Ishikawa (cell line): ENCODE data around the gene HPS4.

Experiments used
- CEBPB ChIP-seq: IDR thresholded peaks from 2 replicates; pipeline ENCODE4 v1.6.1; 2012
- CREB1 ChIP-seq: IDR thresholded peaks from 2 replicates; pipeline ENCODE4 v1.6.1; 2012; ENCODE audit warnings: low read depth
- EP300 ChIP-seq: IDR thresholded peaks from 2 replicates; pipeline ENCODE4 v1.6.1; 2012; ENCODE audit warnings: borderline replicate concordance
- FOXM1 ChIP-seq: IDR thresholded peaks from 2 replicates; pipeline ENCODE4 v1.6.1; 2012; ENCODE audit warnings: low read depth, borderline replicate concordance
- MAX ChIP-seq: IDR thresholded peaks from 2 replicates; pipeline ENCODE4 v1.6.1; 2012
- NFIC ChIP-seq: IDR thresholded peaks from 2 replicates; pipeline ENCODE4 v1.6.1; 2012
- RAD21 ChIP-seq: IDR thresholded peaks from 2 replicates; pipeline ENCODE4 v1.6.1; 2012; ENCODE audit warnings: low read depth
- TAF1 ChIP-seq: IDR thresholded peaks from 2 replicates; pipeline ENCODE4 v1.6.1; 2012; ENCODE audit warnings: low read depth, mild to moderate bottlenecking
- TCF12 ChIP-seq: IDR thresholded peaks from 2 replicates; pipeline ENCODE4 v1.6.1; 2012; ENCODE audit warnings: low read depth
- YY1 ChIP-seq: IDR thresholded peaks from 2 replicates; pipeline ENCODE4 v1.6.1; 2012; ENCODE audit warnings: low read depth
- TF ChIP-seq, protein P1 (sequence below): IDR thresholded peaks from 2 replicates; pipeline ENCODE4 v1.6.1; 2012; ENCODE audit warnings: low read depth, mild to moderate bottlenecking

- TF ChIP-seq CREB1, result no peak
- no peak for TF ChIP-seq EP300
- TF ChIP-seq RAD21, result no peak
- no peak for TF ChIP-seq TCF12
- TF ChIP-seq, protein P1, sequence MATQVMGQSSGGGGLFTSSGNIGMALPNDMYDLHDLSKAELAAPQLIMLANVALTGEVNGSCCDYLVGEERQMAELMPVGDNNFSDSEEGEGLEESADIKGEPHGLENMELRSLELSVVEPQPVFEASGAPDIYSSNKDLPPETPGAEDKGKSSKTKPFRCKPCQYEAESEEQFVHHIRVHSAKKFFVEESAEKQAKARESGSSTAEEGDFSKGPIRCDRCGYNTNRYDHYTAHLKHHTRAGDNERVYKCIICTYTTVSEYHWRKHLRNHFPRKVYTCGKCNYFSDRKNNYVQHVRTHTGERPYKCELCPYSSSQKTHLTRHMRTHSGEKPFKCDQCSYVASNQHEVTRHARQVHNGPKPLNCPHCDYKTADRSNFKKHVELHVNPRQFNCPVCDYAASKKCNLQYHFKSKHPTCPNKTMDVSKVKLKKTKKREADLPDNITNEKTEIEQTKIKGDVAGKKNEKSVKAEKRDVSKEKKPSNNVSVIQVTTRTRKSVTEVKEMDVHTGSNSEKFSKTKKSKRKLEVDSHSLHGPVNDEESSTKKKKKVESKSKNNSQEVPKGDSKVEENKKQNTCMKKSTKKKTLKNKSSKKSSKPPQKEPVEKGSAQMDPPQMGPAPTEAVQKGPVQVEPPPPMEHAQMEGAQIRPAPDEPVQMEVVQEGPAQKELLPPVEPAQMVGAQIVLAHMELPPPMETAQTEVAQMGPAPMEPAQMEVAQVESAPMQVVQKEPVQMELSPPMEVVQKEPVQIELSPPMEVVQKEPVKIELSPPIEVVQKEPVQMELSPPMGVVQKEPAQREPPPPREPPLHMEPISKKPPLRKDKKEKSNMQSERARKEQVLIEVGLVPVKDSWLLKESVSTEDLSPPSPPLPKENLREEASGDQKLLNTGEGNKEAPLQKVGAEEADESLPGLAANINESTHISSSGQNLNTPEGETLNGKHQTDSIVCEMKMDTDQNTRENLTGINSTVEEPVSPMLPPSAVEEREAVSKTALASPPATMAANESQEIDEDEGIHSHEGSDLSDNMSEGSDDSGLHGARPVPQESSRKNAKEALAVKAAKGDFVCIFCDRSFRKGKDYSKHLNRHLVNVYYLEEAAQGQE, result no peak
- no peak for TF ChIP-seq MAX
- no peak for TF ChIP-seq TAF1
- TF ChIP-seq CEBPB, result no peak
- no peak for TF ChIP-seq FOXM1
- TF ChIP-seq NFIC, result no peak
- no peak for TF ChIP-seq YY1
These were observed 12.8 kb downstream of the HPS4 start for GRCh38 chr22:26470807-26471206.
